HepG2 (cell line): ENCODE measurements around the gene DNAJC5. TPM values are rescaled to one million over a fixed set of nuclear protein-coding genes. Genes with fewer than 3 reads are reported as not detected.

Experiments
- ARID2 ChIP-seq: sonication (generic); formaldehyde crosslinking; IDR thresholded peaks from 2 replicates; pipeline ENCODE4 v1.8.1; 2022; ENCODE audit warnings: mild to moderate bottlenecking, missing genetic modification reagents, borderline replicate concordance
- MXD3 ChIP-seq: IDR thresholded peaks from 2 replicates; pipeline ENCODE4 v1.6.1; 2016; ENCODE audit warnings: mild to moderate bottlenecking, missing biosample characterization, missing genetic modification reagents
- MYNN ChIP-seq: sonication (generic); formaldehyde crosslinking; IDR thresholded peaks from 2 replicates; pipeline ENCODE4 v1.4.0; 2020; ENCODE audit warnings: mild to moderate bottlenecking, low read depth, missing genetic modification reagents
- NFE2L2 ChIP-seq: fragments of 150-350 bp; IDR thresholded peaks from 2 replicates; pipeline ENCODE4 v1.6.1; 2014; ENCODE audit warnings: low read length
- NRL ChIP-seq: sonication (generic); formaldehyde crosslinking; IDR thresholded peaks from 2 replicates; pipeline ENCODE4 v1.5.0; 2020; ENCODE audit warnings: missing genetic modification reagents, mild to moderate bottlenecking, moderate library complexity, borderline replicate concordance
- SALL1 ChIP-seq: sonication (generic); formaldehyde crosslinking; IDR thresholded peaks from 2 replicates; pipeline ENCODE4 v1.8.0; 2022; ENCODE audit warnings: mild to moderate bottlenecking, missing genetic modification reagents
- SALL2 ChIP-seq: sonication (generic); formaldehyde crosslinking; IDR thresholded peaks from 2 replicates; pipeline ENCODE4 v1.8.1; 2023; ENCODE audit warnings: mild to moderate bottlenecking, missing genetic modification reagents, inconsistent platforms
- SOX5 ChIP-seq: IDR thresholded peaks from 2 replicates; pipeline ENCODE4 v1.6.1; 2016; ENCODE audit warnings: borderline replicate concordance
- TMF1 ChIP-seq: sonication (generic); formaldehyde crosslinking; IDR thresholded peaks from 2 replicates; pipeline ENCODE4 v1.8.1; 2022; ENCODE audit warnings: low read depth, missing genetic modification reagents
- ZBTB33 ChIP-seq: sonication (generic); formaldehyde crosslinking; IDR thresholded peaks from 2 replicates; pipeline ENCODE4 v1.4.0; 2020; ENCODE audit warnings: missing genetic modification reagents
- ZNF281 ChIP-seq: sonication (generic); formaldehyde crosslinking; IDR thresholded peaks from 2 replicates; pipeline ENCODE4 v1.4.0; 2020; ENCODE audit warnings: missing genetic modification reagents, borderline replicate concordance
- ZNF343 ChIP-seq: sonication (generic); formaldehyde crosslinking; IDR thresholded peaks from 2 replicates; pipeline ENCODE4 v1.4.0; 2020; ENCODE audit warnings: mild to moderate bottlenecking, missing genetic modification reagents
- ZNF547 ChIP-seq: sonication (generic); formaldehyde crosslinking; IDR thresholded peaks from 2 replicates; pipeline ENCODE4 v1.5.1; 2020; ENCODE audit warnings: mild to moderate bottlenecking, missing genetic modification reagents
- ZNF766 ChIP-seq: sonication (generic); formaldehyde crosslinking; IDR thresholded peaks from 2 replicates; pipeline ENCODE4 v1.5.0; 2020; ENCODE audit warnings: missing genetic modification reagents, borderline replicate concordance
- ZNF772 ChIP-seq: sonication (generic); formaldehyde crosslinking; IDR thresholded peaks from 2 replicates; pipeline ENCODE4 v1.5.0; 2020; ENCODE audit warnings: mild to moderate bottlenecking, missing genetic modification reagents
- ZNF775 ChIP-seq: sonication (generic); formaldehyde crosslinking; IDR thresholded peaks from 2 replicates; pipeline ENCODE4 v1.4.0; 2020; ENCODE audit warnings: missing genetic modification reagents, mild to moderate bottlenecking, moderate library complexity, borderline replicate concordance
- ZNF878 ChIP-seq: sonication (generic); formaldehyde crosslinking; IDR thresholded peaks from 2 replicates; pipeline ENCODE4 v1.8.1; 2023; ENCODE audit warnings: mild to moderate bottlenecking, missing genetic modification reagents, moderate library complexity
- polyA plus RNA-seq, 8 experiments: library from polyadenylated mRNA; depleted of rRNA in 3 of 8; stranded (reverse) in 7 of 8; unstranded in 1 of 8; fragments of >200 nt; fragmentation: Illumina TruSeq in 4 of 8; extraction: Trizol in 4 of 8; gene quantifications; 2 replicates each; pipeline versions ENCODE4 v1.2.1 to v1.2.3, GENCODE V29; 2011 to 2016; ENCODE audit warnings: low read depth in 4 of 8, missing spikeins in 1 of 8, mixed read lengths in 1 of 8; ENCODE audit not compliant: insufficient read depth in 1 of 8
- total RNA-seq, 5 experiments: library from RNA; depleted of rRNA; stranded (reverse); fragments of >200 nt; fragmentation: Illumina TruSeq; extraction: Trizol; gene quantifications; 2 replicates each; pipeline ENCODE4 v1.2.3, GENCODE V29; 2016; ENCODE audit warnings: low read depth in 1 of 5
- TF ChIP-seq, protein P1 (sequence below): sonication (generic); formaldehyde crosslinking; IDR thresholded peaks from 2 replicates; pipeline ENCODE4 v1.8.1; 2023; ENCODE audit warnings: mild to moderate bottlenecking, inconsistent platforms, moderate library complexity, missing genetic modification reagents, borderline replicate concordance

DNAJC5 gene
- total and polyA plus RNA-seq, 2 of the 13 experiments (the other 11 are each of a cell fraction or from before 2014, with no cell fraction given) = 42.8 to 64.5 TPM

DNA sequence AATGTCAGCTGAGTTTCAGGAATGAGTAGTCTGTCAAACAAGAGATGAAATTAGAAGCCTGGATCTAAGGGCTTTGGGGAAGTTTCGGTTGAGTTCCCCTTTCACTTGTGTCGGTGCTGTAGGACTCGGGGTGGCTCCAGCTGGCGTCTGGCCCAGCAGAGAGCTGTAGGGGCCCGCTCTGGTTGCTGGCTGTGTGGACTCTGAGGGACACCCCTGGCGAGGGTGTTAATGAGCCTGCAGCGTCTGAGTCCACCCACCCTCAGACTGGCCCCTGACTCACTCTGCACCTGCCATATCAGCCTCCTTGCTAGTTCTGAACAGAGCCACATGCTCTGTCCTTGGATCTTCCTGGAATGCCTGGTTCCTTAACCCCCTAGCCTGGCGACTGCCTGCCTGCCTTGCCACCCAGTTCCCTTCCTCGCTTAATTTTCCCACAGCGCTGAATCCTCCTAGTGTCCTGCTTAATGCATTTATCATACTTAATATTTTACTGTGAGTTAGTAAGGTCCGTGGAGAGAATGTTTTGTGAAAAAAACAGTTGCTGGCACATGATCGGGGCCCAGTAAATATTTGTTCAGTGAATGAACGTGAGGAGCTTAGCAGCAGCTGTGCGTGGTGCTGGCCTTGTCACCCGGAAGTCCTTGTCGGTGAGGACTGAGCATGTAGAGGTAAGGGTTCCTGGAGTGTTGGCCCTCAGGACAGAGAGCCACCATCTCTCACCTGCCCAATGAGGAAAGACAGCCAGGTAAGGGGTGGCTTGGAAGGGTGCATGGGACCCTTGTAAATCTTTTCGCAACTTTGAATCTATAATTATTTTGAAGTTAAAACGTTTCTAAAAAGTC, 1.6 kb downstream of the DNAJC5 start (continued):
- TF ChIP-seq, protein P1, sequence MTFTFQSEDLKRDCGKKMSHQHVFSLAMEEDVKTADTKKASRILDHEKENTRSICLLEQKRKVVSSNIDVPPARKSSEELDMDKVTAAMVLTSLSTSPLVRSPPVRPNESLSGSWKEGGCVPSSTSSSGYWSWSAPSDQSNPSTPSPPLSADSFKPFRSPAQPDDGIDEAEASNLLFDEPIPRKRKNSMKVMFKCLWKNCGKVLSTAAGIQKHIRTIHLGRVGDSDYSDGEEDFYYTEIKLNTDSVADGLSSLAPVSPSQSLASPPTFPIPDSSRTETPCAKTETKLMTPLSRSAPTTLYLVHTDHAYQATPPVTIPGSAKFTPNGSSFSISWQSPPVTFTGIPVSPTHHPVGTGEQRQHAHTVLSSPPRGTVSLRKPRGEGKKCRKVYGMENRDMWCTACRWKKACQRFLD = peak; percentile 63; the same call in 1 of the 2 replicates
- TF ChIP-seq SALL1 (CRISPR knock-in tag) = peak; percentile 81; the same call in 1 of the 2 replicates
- peak; percentile 79; the same call in 1 of the 2 replicates for TF ChIP-seq MYNN
- peak; percentile 24; the same call in 1 of the 2 replicates for TF ChIP-seq ZNF766 (CRISPR knock-in tag)
- peak; percentile 27; the same call in 1 of the 2 replicates for TF ChIP-seq ZBTB33
- TF ChIP-seq ZNF281 = peak; percentile 41; the same call in 1 of the 2 replicates
- peak; percentile 36; the same call in 1 of the 2 replicates for TF ChIP-seq NRL (CRISPR knock-in tag)
- TF ChIP-seq SALL2 (CRISPR knock-in tag) = peak; percentile 88
- peak; percentile 80; the same call in 1 of the 2 replicates for TF ChIP-seq SOX5 (CRISPR knock-in tag)
- peak; percentile 30; the same call in 1 of the 2 replicates for TF ChIP-seq MXD3 (CRISPR knock-in tag)
- TF ChIP-seq ZNF772 (CRISPR knock-in tag) = peak; percentile 69; the same call in 1 of the 2 replicates
- peak; percentile 94 for TF ChIP-seq ARID2 (CRISPR knock-in tag)
- peak; percentile 82; the same call in 1 of the 2 replicates for TF ChIP-seq ZNF775
- 0 out of 2 replicates have a peak, but pooled peaks have one; percentile 10 for TF ChIP-seq NFE2L2
- TF ChIP-seq TMF1 (CRISPR knock-in tag) = peak; percentile 27; the same call in 1 of the 2 replicates
- TF ChIP-seq ZNF343 (CRISPR knock-in tag) = no peak
- peak; percentile 72; the same call in 1 of the 2 replicates for TF ChIP-seq ZNF878 (CRISPR knock-in tag)
- TF ChIP-seq ZNF547 = peak; percentile 93
